Astrocyte (in vitro differentiated cells and primary cell): ENCODE data around the gene DCBLD1.

ENCODE experiments used
- EZH2 ChIP-seq: IDR thresholded peaks from 2 replicates; pipeline ENCODE4 v1.6.1; 2012; ENCODE audit warnings: mild to moderate bottlenecking, low read length, inconsistent platforms; ENCODE audit not compliant: insufficient read depth
- TF ChIP-seq, protein P1 (sequence below): IDR thresholded peaks from 2 replicates; pipeline ENCODE4 v1.5.1; 2011; ENCODE audit warnings: low read depth, mild to moderate bottlenecking, inconsistent platforms, low read length, moderate library complexity; ENCODE audit not compliant: insufficient read depth

DNA sequence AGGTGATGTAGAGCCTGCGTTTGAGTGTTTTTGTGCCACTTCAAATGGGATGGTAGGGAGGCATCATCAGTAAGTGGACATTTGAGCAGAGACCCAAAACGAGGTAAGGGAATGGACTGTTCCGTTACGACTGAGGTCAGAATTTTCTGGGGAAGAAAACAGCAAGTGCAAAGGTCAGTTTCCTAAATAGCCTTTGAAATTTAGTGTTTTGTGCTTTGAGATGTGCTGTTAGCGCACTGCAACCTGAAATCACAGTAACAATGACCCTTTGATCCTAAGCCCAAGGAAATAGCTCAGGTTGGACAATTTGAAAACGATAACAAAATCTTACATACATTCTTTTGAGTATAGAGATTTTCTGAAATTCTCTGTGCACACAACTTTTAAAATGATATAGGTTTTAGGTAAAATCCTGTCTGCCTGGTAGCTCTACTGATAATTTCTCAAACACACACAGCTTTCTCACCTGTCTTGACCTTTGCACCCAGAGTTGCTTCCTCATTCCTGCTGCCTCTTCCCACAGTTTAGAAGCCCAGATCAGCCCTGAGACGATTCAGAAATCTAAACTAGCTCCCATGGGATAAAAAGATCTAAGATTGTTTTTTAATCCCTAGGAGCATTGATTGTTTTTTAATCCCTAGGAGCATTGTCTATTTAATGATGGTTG, 22.1 kb downstream of the DCBLD1 start:
- no peak for TF ChIP-seq EZH2
- TF ChIP-seq, protein P1, sequence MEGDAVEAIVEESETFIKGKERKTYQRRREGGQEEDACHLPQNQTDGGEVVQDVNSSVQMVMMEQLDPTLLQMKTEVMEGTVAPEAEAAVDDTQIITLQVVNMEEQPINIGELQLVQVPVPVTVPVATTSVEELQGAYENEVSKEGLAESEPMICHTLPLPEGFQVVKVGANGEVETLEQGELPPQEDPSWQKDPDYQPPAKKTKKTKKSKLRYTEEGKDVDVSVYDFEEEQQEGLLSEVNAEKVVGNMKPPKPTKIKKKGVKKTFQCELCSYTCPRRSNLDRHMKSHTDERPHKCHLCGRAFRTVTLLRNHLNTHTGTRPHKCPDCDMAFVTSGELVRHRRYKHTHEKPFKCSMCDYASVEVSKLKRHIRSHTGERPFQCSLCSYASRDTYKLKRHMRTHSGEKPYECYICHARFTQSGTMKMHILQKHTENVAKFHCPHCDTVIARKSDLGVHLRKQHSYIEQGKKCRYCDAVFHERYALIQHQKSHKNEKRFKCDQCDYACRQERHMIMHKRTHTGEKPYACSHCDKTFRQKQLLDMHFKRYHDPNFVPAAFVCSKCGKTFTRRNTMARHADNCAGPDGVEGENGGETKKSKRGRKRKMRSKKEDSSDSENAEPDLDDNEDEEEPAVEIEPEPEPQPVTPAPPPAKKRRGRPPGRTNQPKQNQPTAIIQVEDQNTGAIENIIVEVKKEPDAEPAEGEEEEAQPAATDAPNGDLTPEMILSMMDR, result no peak
